Fibroblast of skin of scalp (primary cell): ENCODE data around the gene FAM13A.
"Not testable (repeated sequence)": the region's sequence is repeated elsewhere in the genome, so short reads cannot be mapped to it uniquely, and the experiment has no call there.

Source experiments
- DNase-seq: peaks from one replicate; pipeline ENCODE4 v3.0.0-alpha.2; 2013

Gene FAM13A

GRCh38 chr4:88893961-88894360 lies 163.0 kb downstream of the FAM13A start:
- peak; percentile 60 for DNase-seq

- DNase-seq = no peak
Measured at GRCh38 chr4:88892646-88893045, 164.3 kb downstream of the FAM13A start.

- DNase-seq = no peak
Measured at GRCh38 chr4:88891636-88892035, 165.3 kb downstream of the FAM13A start.

GRCh38 chr4:88887409-88887808 lies 169.6 kb downstream of the FAM13A start:
- DNase-seq = not testable (repeated sequence)

- DNase-seq = no peak
Measured at GRCh38 chr4:88881227-88881569, 175.8 kb downstream of the FAM13A start.

GRCh38 chr4:88880501-88881226 lies 176.3 kb downstream of the FAM13A start:
- no peak for DNase-seq

- DNase-seq = no peak
Measured at GRCh38 chr4:88879991-88880390, 177.0 kb downstream of the FAM13A start.

- no peak for DNase-seq
Measured at GRCh38 chr4:88878642-88879041, 178.3 kb downstream of the FAM13A start.

GRCh38 chr4:88870428-88870827 lies 186.6 kb downstream of the FAM13A start:
- DNase-seq = no peak

GRCh38 chr4:88868510-88868909 lies 188.5 kb downstream of the FAM13A start:
- no peak for DNase-seq

GRCh38 chr4:88866862-88867550 lies 190.0 kb downstream of the FAM13A start:
- DNase-seq = no peak

GRCh38 chr4:88865466-88865865 lies 191.5 kb downstream of the FAM13A start:
- no peak for DNase-seq

GRCh38 chr4:88865046-88865445 lies 191.9 kb downstream of the FAM13A start:
- DNase-seq = peak; percentile 27

GRCh38 chr4:88860586-88860985 lies 196.4 kb downstream of the FAM13A start:
- no peak for DNase-seq

GRCh38 chr4:88859191-88859812 lies 197.7 kb downstream of the FAM13A start:
- DNase-seq = no peak

GRCh38 chr4:88858752-88859151 lies 198.2 kb downstream of the FAM13A start:
- DNase-seq = no peak

GRCh38 chr4:88857588-88857987 lies 199.4 kb downstream of the FAM13A start:
- peak; percentile 29 for DNase-seq

- DNase-seq = no peak
Measured at GRCh38 chr4:88854481-88854880, 202.5 kb downstream of the FAM13A start.

- DNase-seq = not testable (repeated sequence)
Measured at GRCh38 chr4:88853583-88853982, 203.4 kb downstream of the FAM13A start.

- DNase-seq = no peak
Measured at GRCh38 chr4:88846206-88846790, 210.7 kb downstream of the FAM13A start.

GRCh38 chr4:88843067-88843685 lies 213.8 kb downstream of the FAM13A start:
- DNase-seq = no peak

GRCh38 chr4:88841635-88842034 lies 215.3 kb downstream of the FAM13A start:
- peak; percentile 85 for DNase-seq

GRCh38 chr4:88836216-88836615 lies 220.8 kb downstream of the FAM13A start:
- DNase-seq = peak; percentile 68
